H7 (cell line): ENCODE data around the gene RWDD1. TPM values are rescaled to one million over a fixed set of nuclear protein-coding genes. Genes with fewer than 3 reads are reported as not detected.

Experiments used
- DNase-seq: peaks from one replicate; pipeline ENCODE4 v3.0.0; 2012
- H3K27me3 ChIP-seq: 2 replicates; pipeline ENCODE4 v1.6.0; 2011; ENCODE audit warnings: mild to moderate bottlenecking, low read length; ENCODE audit not compliant: control insufficient read depth, insufficient read depth
- H3K36me3 ChIP-seq: replicated peaks from 2 replicates; pipeline ENCODE4 v1.5.1; 2011; ENCODE audit warnings: low read length; ENCODE audit not compliant: control insufficient read depth, insufficient read depth
- H3K4me3 ChIP-seq: 2 replicates; pipeline ENCODE4 v1.5.1; 2011; ENCODE audit warnings: low read depth, mild to moderate bottlenecking, control low read depth, low read length, moderate library complexity; ENCODE audit not compliant: insufficient read depth
- total RNA-seq: library from RNA; depleted of rRNA; stranded (reverse); fragments of >200 nt; shearing (Covaris generic); gene quantifications from 2 replicates; pipeline ENCODE4 v1.2.3, GENCODE V29; 2014; rRNA removed

The RWDD1 gene
- total RNA-seq, 1 experiment from 2014 or later: 31.4 TPM

- DNase-seq: no peak
- H3K36me3 ChIP-seq: no peaks in the 10 kb centered on the region
- H3K4me3 ChIP-seq: no peak overlapping the region
- no peaks in the 10 kb centered on the region for H3K27me3 ChIP-seq
Measured at GRCh38 chr6:116605935-116606334, 34.6 kb downstream of the RWDD1 start.

GRCh38 chr6:116611056-116611455 is 39.8 kb downstream of the RWDD1 start:
- Histone ChIP-seq H3K4me3 (no peak overlapping the region), H3K36me3 (no peaks in the 10 kb centered on the region), H3K27me3 (no peaks in the 10 kb centered on the region)
- no peak for DNase-seq

GRCh38 chr6:116615937-116616736 is 44.8 kb downstream of the RWDD1 start, which contains the start of gene RSPH4A:
RSPH4A (plus strand) TSS chr6:116616479; CDS start chr6:116616624, 145 bp downstream.
- H3K27me3 ChIP-seq: peaks cover 12% of the 10 kb centered on the region
- H3K4me3 ChIP-seq: peak within 1 kb of the TSS; percentile 60
- no peaks in the 10 kb centered on the region for H3K36me3 ChIP-seq
- peak; percentile 88 for DNase-seq

- peak; percentile 30 for DNase-seq
- Histone ChIP-seq H3K4me3 (peak overlapping the region; percentile 43), H3K27me3 (peaks cover 12% of the 10 kb centered on the region), H3K36me3 (no peaks in the 10 kb centered on the region)
Measured at GRCh38 chr6:116616737-116617053, 45.4 kb downstream of the RWDD1 start.

GRCh38 chr6:116624036-116624805 is 52.9 kb downstream of the RWDD1 start:
- Histone ChIP-seq H3K4me3 (no peak overlapping the region), H3K36me3 (no peaks in the 10 kb centered on the region), H3K27me3 (no peaks in the 10 kb centered on the region)
- DNase-seq: no peak

GRCh38 chr6:116625872-116626271 is 54.6 kb downstream of the RWDD1 start:
- no peak for DNase-seq
- Histone ChIP-seq H3K4me3 (no peak overlapping the region), H3K36me3 (no peaks in the 10 kb centered on the region), H3K27me3 (no peaks in the 10 kb centered on the region)

- Histone ChIP-seq H3K36me3 (no peaks in the 10 kb centered on the region), H3K4me3 (no peak overlapping the region), H3K27me3 (no peaks in the 10 kb centered on the region)
- DNase-seq: no peak
Measured at GRCh38 chr6:116629563-116629981, 58.3 kb downstream of the RWDD1 start.

- Histone ChIP-seq H3K4me3 (no peak overlapping the region), H3K27me3 (no peaks in the 10 kb centered on the region), H3K36me3 (no peaks in the 10 kb centered on the region)
- peak; percentile 10 for DNase-seq
Measured at GRCh38 chr6:116631379-116631990, 60.2 kb downstream of the RWDD1 start.

GRCh38 chr6:116633685-116634084 is 62.4 kb downstream of the RWDD1 start:
- Histone ChIP-seq H3K36me3 (no peaks in the 10 kb centered on the region), H3K27me3 (no peaks in the 10 kb centered on the region), H3K4me3 (no peak overlapping the region)
- DNase-seq: peak; percentile 45

Other genes with a start within 250 kb of the RWDD1 start
- 39.5 and 48.1 TPM in 2 replicates for gene DSE, start 200.6 kb upstream of the RWDD1 start, total RNA-seq
- gene CALHM6, start 110.1 kb upstream of the RWDD1 start, total RNA-seq: 0.45 and 2.1 TPM in 2 replicates
- gene CALHM5, start 59.9 kb upstream of the RWDD1 start, total RNA-seq: under 0.01 and 0.04 TPM in 2 replicates
- not detected in 2 replicates for gene TRAPPC3L, start 25.8 kb upstream of the RWDD1 start, total RNA-seq
- gene CALHM4, start 17.8 kb upstream of the RWDD1 start, total RNA-seq: not detected in 2 replicates
- gene RSPH4A, start 45.0 kb downstream of the RWDD1 start, total RNA-seq: 0.03 TPM in 1 of 2 replicates, not detected in the other
- gene ZUP1, start 97.3 kb downstream of the RWDD1 start, total RNA-seq: 18.9 and 24.2 TPM in 2 replicates
- 8.6 and 15.5 TPM in 2 replicates for gene KPNA5, start 109.7 kb downstream of the RWDD1 start, total RNA-seq
- gene FAM162B, start 194.2 kb downstream of the RWDD1 start, total RNA-seq: 1.5 and 1.6 TPM in 2 replicates